Fibroblast of lung (primary cell): ENCODE data around the gene AMFR. TPM values are rescaled to one million over a fixed set of nuclear protein-coding genes. Genes with fewer than 3 reads are reported as not detected.

Source experiments
- DNase-seq, 2 donors: peaks; one replicate each; pipeline versions ENCODE4 v3.0.0 to v3.0.0-alpha.2; 2010; ENCODE audit warnings: low read depth in 2 of 2
- H2AFZ ChIP-seq: 2 replicates; pipeline ENCODE4 v1.5.1; 2012; ENCODE audit warnings: low read length, control low read depth, inconsistent platforms
- H3K27ac ChIP-seq: 2 replicates; pipeline ENCODE4 v1.5.1; 2011; ENCODE audit warnings: low read length, control low read depth; ENCODE audit not compliant: insufficient read depth
- H3K27me3 ChIP-seq: 2 replicates; pipeline ENCODE4 v1.5.1; 2011; ENCODE audit warnings: mild to moderate bottlenecking, low read length; ENCODE audit not compliant: control insufficient read depth, insufficient read depth
- H3K36me3 ChIP-seq: 2 replicates; pipeline ENCODE4 v1.5.1; 2011; ENCODE audit warnings: low read length; ENCODE audit not compliant: control insufficient read depth, insufficient read depth
- H3K4me1 ChIP-seq: 2 replicates; pipeline ENCODE4 v1.5.1; 2011; ENCODE audit warnings: low read length; ENCODE audit not compliant: control insufficient read depth, insufficient read depth; ENCODE audit errors: extremely low read depth
- H3K4me2 ChIP-seq: 2 replicates; pipeline ENCODE4 v1.5.1; 2011; ENCODE audit warnings: low read length, control low read depth; ENCODE audit not compliant: insufficient read depth; ENCODE audit errors: extremely low read depth
- H3K4me3 ChIP-seq, 4 experiments: fragments of 200-600 bp in 1 of 4; sonication (generic) in 1 of 4; replicated peaks in 1 of 4; 2 replicates each; pipeline ENCODE4 v1.5.1; 2011 to 2016; ENCODE audit warnings: low read length in 4 of 4, low read depth in 3 of 4, mild to moderate bottlenecking in 3 of 4, control low read depth in 2 of 4, inconsistent platforms in 1 of 4, mixed read lengths in 1 of 4; ENCODE audit not compliant: insufficient read depth in 1 of 4; ENCODE audit errors: control extremely low read depth in 1 of 4
- H3K79me2 ChIP-seq: 2 replicates; pipeline ENCODE4 v1.5.1; 2012; ENCODE audit warnings: mild to moderate bottlenecking, low read length, inconsistent platforms; ENCODE audit not compliant: control insufficient read depth, insufficient read depth
- H3K9ac ChIP-seq: 2 replicates; pipeline ENCODE4 v1.5.1; 2011; ENCODE audit warnings: mild to moderate bottlenecking, low read length, control low read depth; ENCODE audit not compliant: insufficient read depth
- H3K9me3 ChIP-seq: 2 replicates; pipeline ENCODE4 v1.5.1; 2012; ENCODE audit warnings: low read depth, low read length; ENCODE audit not compliant: control insufficient read depth, insufficient read depth
- H4K20me1 ChIP-seq: 2 replicates; pipeline ENCODE4 v1.5.1; 2011; ENCODE audit warnings: low read length; ENCODE audit not compliant: control insufficient read depth, insufficient read depth; ENCODE audit errors: extremely low read depth
- EZH2 ChIP-seq: IDR thresholded peaks from 2 replicates; pipeline ENCODE4 v1.5.1; 2012; ENCODE audit warnings: low read length, control low read depth, mild to moderate bottlenecking; ENCODE audit errors: missing control alignments
- polyA plus RNA-seq, 2 donors: library from polyadenylated mRNA; depleted of rRNA in 1 of 2; stranded (reverse) in 1 of 2; unstranded in 1 of 2; fragments of >200 nt; gene quantifications; 2 replicates each; pipeline ENCODE4 v1.2.1, GENCODE V29; 2011 to 2012; ENCODE audit warnings: missing spikeins in 1 of 2
- total RNA-seq: library from RNA; depleted of rRNA; stranded (reverse); fragments of >200 nt; gene quantifications from 2 replicates; pipeline ENCODE4 v1.2.1, GENCODE V29; 2014
- TF ChIP-seq, protein P1 (sequence below), 2 donors: IDR thresholded peaks in 1 of 2; conservative IDR thresholded peaks in 1 of 2; 1 replicate in 1 of 2; 2 replicates in 1 of 2; pipeline ENCODE4 v1.5.1; 2011 to 2012; ENCODE audit warnings: low read length in 2 of 2, control low read depth in 1 of 2, inconsistent platforms in 1 of 2, low read depth in 1 of 2, mild to moderate bottlenecking in 1 of 2

AMFR gene
- total and polyA plus RNA-seq, 2 donors (not counting 1 experiment from before 2014, with no cell fraction given) = 75.9 to 413 TPM

- H3K36me3 ChIP-seq = no peaks in the 10 kb centered on the region
- no peaks in the 10 kb centered on the region for H3K4me1 ChIP-seq
- H3K4me2 ChIP-seq = no peak overlapping the region
- no peak overlapping the region for H3K4me3 ChIP-seq
- H3K27me3 ChIP-seq = peaks cover 6% of the 10 kb centered on the region
- no peak for DNase-seq
- no peaks in the 10 kb centered on the region for H3K79me2 ChIP-seq
- TF ChIP-seq, protein P1, sequence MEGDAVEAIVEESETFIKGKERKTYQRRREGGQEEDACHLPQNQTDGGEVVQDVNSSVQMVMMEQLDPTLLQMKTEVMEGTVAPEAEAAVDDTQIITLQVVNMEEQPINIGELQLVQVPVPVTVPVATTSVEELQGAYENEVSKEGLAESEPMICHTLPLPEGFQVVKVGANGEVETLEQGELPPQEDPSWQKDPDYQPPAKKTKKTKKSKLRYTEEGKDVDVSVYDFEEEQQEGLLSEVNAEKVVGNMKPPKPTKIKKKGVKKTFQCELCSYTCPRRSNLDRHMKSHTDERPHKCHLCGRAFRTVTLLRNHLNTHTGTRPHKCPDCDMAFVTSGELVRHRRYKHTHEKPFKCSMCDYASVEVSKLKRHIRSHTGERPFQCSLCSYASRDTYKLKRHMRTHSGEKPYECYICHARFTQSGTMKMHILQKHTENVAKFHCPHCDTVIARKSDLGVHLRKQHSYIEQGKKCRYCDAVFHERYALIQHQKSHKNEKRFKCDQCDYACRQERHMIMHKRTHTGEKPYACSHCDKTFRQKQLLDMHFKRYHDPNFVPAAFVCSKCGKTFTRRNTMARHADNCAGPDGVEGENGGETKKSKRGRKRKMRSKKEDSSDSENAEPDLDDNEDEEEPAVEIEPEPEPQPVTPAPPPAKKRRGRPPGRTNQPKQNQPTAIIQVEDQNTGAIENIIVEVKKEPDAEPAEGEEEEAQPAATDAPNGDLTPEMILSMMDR (conservative IDR thresholded peaks at IDR 0.05 in 1 of 2, IDR thresholded peaks at IDR 0.05 in 1 of 2; ENCODE audit: low read depth in 1 of 2, low read length in 2 of 2) = no peak
- TF ChIP-seq EZH2 = no peak
- H3K27ac ChIP-seq = no peak overlapping the region
- H2AFZ ChIP-seq = no peak overlapping the region
- no peaks in the 10 kb centered on the region for H4K20me1 ChIP-seq
- no peak overlapping the region for H3K9ac ChIP-seq
- no peaks in the 10 kb centered on the region for H3K9me3 ChIP-seq
These were observed 99.4 kb downstream of the AMFR start for GRCh38 chr16:56325956-56326355.

DNA sequence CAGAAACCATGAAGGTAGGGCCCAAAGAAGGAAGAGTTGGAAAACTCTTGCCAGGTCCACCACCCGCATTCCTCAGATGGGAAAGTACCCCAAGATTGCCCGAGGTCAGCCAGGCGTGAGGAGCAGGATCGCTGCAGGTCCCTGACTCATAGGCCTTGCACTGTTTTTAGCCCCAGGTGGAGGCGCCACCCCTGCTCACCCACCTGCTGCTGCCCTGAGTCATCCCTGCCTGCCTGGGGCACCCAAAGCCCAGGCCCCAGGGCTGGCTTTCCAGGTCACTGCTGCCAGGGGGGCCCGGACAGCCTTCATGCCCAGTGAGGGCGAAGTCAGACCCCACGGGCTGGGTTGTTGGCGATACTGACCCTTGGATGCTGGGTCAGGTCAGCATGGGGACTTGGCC is 100.9 kb downstream of the AMFR start:
- Histone ChIP-seq H3K4me2 (no peak overlapping the region), H2AFZ (no peak overlapping the region), H3K36me3 (no peaks in the 10 kb centered on the region), H3K4me1 (no peaks in the 10 kb centered on the region), H3K9ac (no peak overlapping the region), H3K27ac (no peak overlapping the region), H3K4me3 (no peak overlapping the region), H3K79me2 (no peaks in the 10 kb centered on the region), H3K27me3 (peaks cover 6% of the 10 kb centered on the region), H3K9me3 (no peaks in the 10 kb centered on the region), H4K20me1 (no peaks in the 10 kb centered on the region)
- TF ChIP-seq, protein P1 (conservative IDR thresholded peaks at IDR 0.05 in 1 of 2, IDR thresholded peaks at IDR 0.05 in 1 of 2; ENCODE audit: low read depth in 1 of 2, low read length in 2 of 2) = no peak
- no peak for TF ChIP-seq EZH2
- DNase-seq = no peak

GRCh38 chr16:56321571-56321970 is 103.8 kb downstream of the AMFR start:
- TF ChIP-seq, protein P1 (conservative IDR thresholded peaks at IDR 0.05 in 1 of 2, IDR thresholded peaks at IDR 0.05 in 1 of 2; ENCODE audit: low read depth in 1 of 2, low read length in 2 of 2) = no peak
- no peak for TF ChIP-seq EZH2
- H3K9ac ChIP-seq = no peak overlapping the region
- H3K79me2 ChIP-seq = no peaks in the 10 kb centered on the region
- H4K20me1 ChIP-seq = no peaks in the 10 kb centered on the region
- H3K9me3 ChIP-seq = no peaks in the 10 kb centered on the region
- H2AFZ ChIP-seq = no peak overlapping the region
- no peaks in the 10 kb centered on the region for H3K4me1 ChIP-seq
- H3K27me3 ChIP-seq = peaks cover 4% of the 10 kb centered on the region
- no peak overlapping the region for H3K27ac ChIP-seq
- no peak overlapping the region for H3K4me2 ChIP-seq
- no peak for DNase-seq
- H3K36me3 ChIP-seq = no peaks in the 10 kb centered on the region
- no peak overlapping the region for H3K4me3 ChIP-seq
